GM12865 (cell line): ENCODE data around the gene VPS37C.

Experiments
- DNase-seq: peaks from one replicate; pipeline ENCODE4 v3.0.0; 2010; ENCODE audit warnings: low read depth
- H3K4me3 ChIP-seq: 2 replicates; pipeline ENCODE4 v1.5.1; 2011; ENCODE audit warnings: mild to moderate bottlenecking, low read depth, low read length, control low read depth
- CTCF ChIP-seq: IDR thresholded peaks from 2 replicates; pipeline ENCODE4 v1.5.1; 2011; ENCODE audit warnings: low read length, control low read depth, low read depth, inconsistent platforms; ENCODE audit not compliant: insufficient read depth; ENCODE audit errors: missing control alignments

The VPS37C gene

GRCh38 chr11:61120706-61121191 is 40.5 kb downstream of the VPS37C start:
- DNase-seq: peak; percentile 28
- no peak overlapping the region for H3K4me3 ChIP-seq
- no peak for TF ChIP-seq CTCF

GRCh38 chr11:61120099-61120705 is 41.0 kb downstream of the VPS37C start:
- no peak for DNase-seq
- no peak overlapping the region for H3K4me3 ChIP-seq
- no peak for TF ChIP-seq CTCF

GRCh38 chr11:61119571-61119970 is 41.7 kb downstream of the VPS37C start:
- no peak for TF ChIP-seq CTCF
- H3K4me3 ChIP-seq: no peak overlapping the region
- no peak for DNase-seq

GRCh38 chr11:61119055-61119454 is 42.2 kb downstream of the VPS37C start:
- no peak for DNase-seq
- no peak for TF ChIP-seq CTCF
- H3K4me3 ChIP-seq: no peak overlapping the region

GRCh38 chr11:61118406-61118805 is 42.8 kb downstream of the VPS37C start:
- TF ChIP-seq CTCF: no peak
- H3K4me3 ChIP-seq: no peak overlapping the region
- no peak for DNase-seq

GRCh38 chr11:61118004-61118403 is 43.2 kb downstream of the VPS37C start:
- no peak overlapping the region for H3K4me3 ChIP-seq
- no peak for TF ChIP-seq CTCF
- no peak for DNase-seq

GRCh38 chr11:61117168-61117520 is 44.1 kb downstream of the VPS37C start:
- no peak for TF ChIP-seq CTCF
- H3K4me3 ChIP-seq: no peak overlapping the region
- DNase-seq: no peak
